Measurements from ENCODE around the gene GPANK1. TPM values are rescaled to one million over a fixed set of nuclear protein-coding genes. Genes with fewer than 3 reads are reported as not detected.
A peak's percentile ranks its signal among the peaks of the same experiment; 100 is the strongest.

Gene GPANK1
- total and polyA plus RNA-seq, 2 of the 13 experiments (the other 11 are each of a cell fraction or from before 2014, with no cell fraction given): 15.4 to 22.8 TPM

DNA sequence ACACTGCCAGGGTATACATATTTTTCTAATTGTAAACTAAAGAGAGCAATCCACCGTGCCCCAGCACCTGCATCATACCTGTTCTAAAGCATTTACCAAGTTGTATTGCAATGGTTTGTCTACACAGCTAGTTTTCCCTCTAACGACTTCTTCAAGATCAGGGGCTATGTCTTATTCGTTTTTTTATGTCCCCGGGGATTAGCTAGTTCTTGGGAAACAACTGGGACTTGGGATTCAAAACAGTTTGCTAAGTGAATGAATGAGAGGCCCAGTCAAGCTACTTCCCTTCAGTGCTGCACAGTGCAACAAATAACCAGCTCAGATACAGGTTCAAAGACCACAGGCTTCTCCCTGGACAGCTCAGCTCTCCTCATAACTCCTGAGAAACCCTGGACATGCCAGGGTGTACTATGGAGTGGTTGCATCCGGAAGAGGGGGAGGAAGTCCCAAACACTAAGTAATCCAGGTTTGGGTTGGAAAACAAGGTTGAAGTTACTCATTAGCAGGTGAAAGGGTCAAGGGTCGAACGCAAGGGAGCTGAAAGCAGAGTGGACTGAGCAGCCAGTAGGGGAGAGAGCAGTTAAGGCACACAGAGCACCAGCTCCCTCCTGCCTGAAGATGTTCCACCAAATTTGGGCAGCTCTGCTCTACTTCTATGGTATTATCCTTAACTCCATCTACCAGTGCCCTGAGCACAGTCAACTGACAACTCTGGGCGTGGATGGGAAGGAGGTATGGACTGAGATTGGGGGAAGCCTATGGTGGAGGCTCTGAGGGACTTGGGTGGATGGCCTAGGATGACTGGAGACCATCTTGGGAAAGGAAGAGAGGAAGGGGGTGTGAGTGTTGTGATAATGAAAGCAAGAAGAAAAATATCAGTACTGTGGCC lies 9.2 kb downstream of the GPANK1 start, which contains the start of gene APOM (continued):
- TF ChIP-seq, protein P1, sequence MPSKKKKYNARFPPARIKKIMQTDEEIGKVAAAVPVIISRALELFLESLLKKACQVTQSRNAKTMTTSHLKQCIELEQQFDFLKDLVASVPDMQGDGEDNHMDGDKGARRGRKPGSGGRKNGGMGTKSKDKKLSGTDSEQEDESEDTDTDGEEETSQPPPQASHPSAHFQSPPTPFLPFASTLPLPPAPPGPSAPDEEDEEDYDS (CRISPR knock-in tag; IDR thresholded peaks at IDR 0.05): peak; percentile 97
- no peak for TF ChIP-seq ZNF672 (CRISPR knock-in tag; IDR thresholded peaks at IDR 0.05)
- TF ChIP-seq, protein P2, sequence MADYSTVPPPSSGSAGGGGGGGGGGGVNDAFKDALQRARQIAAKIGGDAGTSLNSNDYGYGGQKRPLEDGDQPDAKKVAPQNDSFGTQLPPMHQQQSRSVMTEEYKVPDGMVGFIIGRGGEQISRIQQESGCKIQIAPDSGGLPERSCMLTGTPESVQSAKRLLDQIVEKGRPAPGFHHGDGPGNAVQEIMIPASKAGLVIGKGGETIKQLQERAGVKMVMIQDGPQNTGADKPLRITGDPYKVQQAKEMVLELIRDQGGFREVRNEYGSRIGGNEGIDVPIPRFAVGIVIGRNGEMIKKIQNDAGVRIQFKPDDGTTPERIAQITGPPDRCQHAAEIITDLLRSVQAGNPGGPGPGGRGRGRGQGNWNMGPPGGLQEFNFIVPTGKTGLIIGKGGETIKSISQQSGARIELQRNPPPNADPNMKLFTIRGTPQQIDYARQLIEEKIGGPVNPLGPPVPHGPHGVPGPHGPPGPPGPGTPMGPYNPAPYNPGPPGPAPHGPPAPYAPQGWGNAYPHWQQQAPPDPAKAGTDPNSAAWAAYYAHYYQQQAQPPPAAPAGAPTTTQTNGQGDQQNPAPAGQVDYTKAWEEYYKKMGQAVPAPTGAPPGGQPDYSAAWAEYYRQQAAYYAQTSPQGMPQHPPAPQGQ (CRISPR knock-in tag; IDR thresholded peaks at IDR 0.05; ENCODE audit: borderline replicate concordance): peak; percentile 85
- peak; percentile 60; the same call in 1 of the 2 replicates for TF ChIP-seq KMT2B (CRISPR knock-in tag; IDR thresholded peaks at IDR 0.05)
- peak; percentile 75 for TF ChIP-seq GABPB1 (CRISPR knock-in tag; IDR thresholded peaks at IDR 0.05)
- TF ChIP-seq KAT2B (IDR thresholded peaks at IDR 0.05; ENCODE audit: borderline replicate concordance, low read depth, low read length): no peak
- TF ChIP-seq HNF4G (IDR thresholded peaks at IDR 0.05; ENCODE audit: borderline replicate concordance, low read depth, low read length): peak; percentile 95
- TF ChIP-seq HNF4G (CRISPR knock-in tag; IDR thresholded peaks at IDR 0.05; ENCODE audit: borderline replicate concordance, low read depth): peak; percentile 91; the same call in 1 of the 2 replicates
- TF ChIP-seq NBN (conservative IDR thresholded peaks at IDR 0.05): no peak
- TF ChIP-seq, protein P3, sequence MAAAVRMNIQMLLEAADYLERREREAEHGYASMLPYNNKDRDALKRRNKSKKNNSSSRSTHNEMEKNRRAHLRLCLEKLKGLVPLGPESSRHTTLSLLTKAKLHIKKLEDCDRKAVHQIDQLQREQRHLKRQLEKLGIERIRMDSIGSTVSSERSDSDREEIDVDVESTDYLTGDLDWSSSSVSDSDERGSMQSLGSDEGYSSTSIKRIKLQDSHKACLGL (CRISPR knock-in tag; IDR thresholded peaks at IDR 0.05): no peak; the same call in 1 of the 2 replicates
- TF ChIP-seq ZKSCAN1 (IDR thresholded peaks at IDR 0.05; ENCODE audit: low read length): 0 out of 2 replicates have a peak, but pooled peaks have one; percentile 9
- TF ChIP-seq, protein P4, sequence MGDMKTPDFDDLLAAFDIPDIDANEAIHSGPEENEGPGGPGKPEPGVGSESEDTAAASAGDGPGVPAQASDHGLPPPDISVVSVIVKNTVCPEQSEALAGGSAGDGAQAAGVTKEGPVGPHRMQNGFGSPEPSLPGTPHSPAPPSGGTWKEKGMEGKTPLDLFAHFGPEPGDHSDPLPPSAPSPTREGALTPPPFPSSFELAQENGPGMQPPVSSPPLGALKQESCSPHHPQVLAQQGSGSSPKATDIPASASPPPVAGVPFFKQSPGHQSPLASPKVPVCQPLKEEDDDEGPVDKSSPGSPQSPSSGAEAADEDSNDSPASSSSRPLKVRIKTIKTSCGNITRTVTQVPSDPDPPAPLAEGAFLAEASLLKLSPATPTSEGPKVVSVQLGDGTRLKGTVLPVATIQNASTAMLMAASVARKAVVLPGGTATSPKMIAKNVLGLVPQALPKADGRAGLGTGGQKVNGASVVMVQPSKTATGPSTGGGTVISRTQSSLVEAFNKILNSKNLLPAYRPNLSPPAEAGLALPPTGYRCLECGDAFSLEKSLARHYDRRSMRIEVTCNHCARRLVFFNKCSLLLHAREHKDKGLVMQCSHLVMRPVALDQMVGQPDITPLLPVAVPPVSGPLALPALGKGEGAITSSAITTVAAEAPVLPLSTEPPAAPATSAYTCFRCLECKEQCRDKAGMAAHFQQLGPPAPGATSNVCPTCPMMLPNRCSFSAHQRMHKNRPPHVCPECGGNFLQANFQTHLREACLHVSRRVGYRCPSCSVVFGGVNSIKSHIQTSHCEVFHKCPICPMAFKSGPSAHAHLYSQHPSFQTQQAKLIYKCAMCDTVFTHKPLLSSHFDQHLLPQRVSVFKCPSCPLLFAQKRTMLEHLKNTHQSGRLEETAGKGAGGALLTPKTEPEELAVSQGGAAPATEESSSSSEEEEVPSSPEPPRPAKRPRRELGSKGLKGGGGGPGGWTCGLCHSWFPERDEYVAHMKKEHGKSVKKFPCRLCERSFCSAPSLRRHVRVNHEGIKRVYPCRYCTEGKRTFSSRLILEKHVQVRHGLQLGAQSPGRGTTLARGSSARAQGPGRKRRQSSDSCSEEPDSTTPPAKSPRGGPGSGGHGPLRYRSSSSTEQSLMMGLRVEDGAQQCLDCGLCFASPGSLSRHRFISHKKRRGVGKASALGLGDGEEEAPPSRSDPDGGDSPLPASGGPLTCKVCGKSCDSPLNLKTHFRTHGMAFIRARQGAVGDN (CRISPR knock-in tag; IDR thresholded peaks at IDR 0.05): no peak; the same call in 1 of the 2 replicates
- TF ChIP-seq, protein P5, sequence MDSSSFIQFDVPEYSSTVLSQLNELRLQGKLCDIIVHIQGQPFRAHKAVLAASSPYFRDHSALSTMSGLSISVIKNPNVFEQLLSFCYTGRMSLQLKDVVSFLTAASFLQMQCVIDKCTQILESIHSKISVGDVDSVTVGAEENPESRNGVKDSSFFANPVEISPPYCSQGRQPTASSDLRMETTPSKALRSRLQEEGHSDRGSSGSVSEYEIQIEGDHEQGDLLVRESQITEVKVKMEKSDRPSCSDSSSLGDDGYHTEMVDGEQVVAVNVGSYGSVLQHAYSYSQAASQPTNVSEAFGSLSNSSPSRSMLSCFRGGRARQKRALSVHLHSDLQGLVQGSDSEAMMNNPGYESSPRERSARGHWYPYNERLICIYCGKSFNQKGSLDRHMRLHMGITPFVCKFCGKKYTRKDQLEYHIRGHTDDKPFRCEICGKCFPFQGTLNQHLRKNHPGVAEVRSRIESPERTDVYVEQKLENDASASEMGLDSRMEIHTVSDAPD (CRISPR knock-in tag; IDR thresholded peaks at IDR 0.05): peak; percentile 95
- TF ChIP-seq, protein P6, sequence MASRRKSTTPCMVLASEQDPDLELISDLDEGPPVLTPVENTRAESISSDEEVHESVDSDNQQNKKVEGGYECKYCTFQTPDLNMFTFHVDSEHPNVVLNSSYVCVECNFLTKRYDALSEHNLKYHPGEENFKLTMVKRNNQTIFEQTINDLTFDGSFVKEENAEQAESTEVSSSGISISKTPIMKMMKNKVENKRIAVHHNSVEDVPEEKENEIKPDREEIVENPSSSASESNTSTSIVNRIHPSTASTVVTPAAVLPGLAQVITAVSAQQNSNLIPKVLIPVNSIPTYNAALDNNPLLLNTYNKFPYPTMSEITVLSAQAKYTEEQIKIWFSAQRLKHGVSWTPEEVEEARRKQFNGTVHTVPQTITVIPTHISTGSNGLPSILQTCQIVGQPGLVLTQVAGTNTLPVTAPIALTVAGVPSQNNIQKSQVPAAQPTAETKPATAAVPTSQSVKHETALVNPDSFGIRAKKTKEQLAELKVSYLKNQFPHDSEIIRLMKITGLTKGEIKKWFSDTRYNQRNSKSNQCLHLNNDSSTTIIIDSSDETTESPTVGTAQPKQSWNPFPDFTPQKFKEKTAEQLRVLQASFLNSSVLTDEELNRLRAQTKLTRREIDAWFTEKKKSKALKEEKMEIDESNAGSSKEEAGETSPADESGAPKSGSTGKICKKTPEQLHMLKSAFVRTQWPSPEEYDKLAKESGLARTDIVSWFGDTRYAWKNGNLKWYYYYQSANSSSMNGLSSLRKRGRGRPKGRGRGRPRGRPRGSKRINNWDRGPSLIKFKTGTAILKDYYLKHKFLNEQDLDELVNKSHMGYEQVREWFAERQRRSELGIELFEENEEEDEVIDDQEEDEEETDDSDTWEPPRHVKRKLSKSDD (CRISPR knock-in tag; IDR thresholded peaks at IDR 0.05; ENCODE audit: low read depth): no peak; the same call in 1 of the 2 replicates
- peak; percentile 57; the same call in 1 of the 2 replicates for TF ChIP-seq BHLHE40 (IDR thresholded peaks at IDR 0.05; ENCODE audit: low read length)
- peak; percentile 56; the same call in 1 of the 2 replicates for TF ChIP-seq CBFB (CRISPR knock-in tag; IDR thresholded peaks at IDR 0.05)
- TF ChIP-seq ZNF781 (CRISPR knock-in tag; IDR thresholded peaks at IDR 0.05; ENCODE audit: borderline replicate concordance, not compliant biosample characterization): peak; percentile 96

Data from HepG2 (cell line).